Activated CD8-positive, alpha-beta memory T cell treated with anti-CD3 and anti-CD28 coated beads, Interleukin-2, amount 10 ng/mL, durations not matched to agents 7 days and 5 days (primary cell): Measurements from ENCODE around the gene EFCAB8. TPM values are rescaled to one million over a fixed set of nuclear protein-coding genes. Genes with fewer than 3 reads are reported as not detected.

Source experiments
- ATAC-seq: fragments of 150-1000 bp; cut with Tn5 transposase; one replicate; pipeline ENCODE4 v1.10.0; 2021; ENCODE audit warnings: moderate library complexity
- CTCF ChIA-PET: fragments of 350-600 bp; sonication (Branson Sonifier 250); formaldehyde crosslinking; loops from one replicate; lab custom pipeline; 2021; ENCODE audit warnings: antibody characterized with exemption; lab: Charles Lee
- DNase-seq: peaks from one replicate; pipeline ENCODE4 v3.0.0-alpha.2; 2020
- H3K27ac Mint-ChIP-seq: one replicate; pipeline ENCODE4 v1.8.0; 2021; ENCODE audit warnings: mild to moderate bottlenecking, mixed read lengths
- H3K27me3 Mint-ChIP-seq: one replicate; pipeline ENCODE4 v1.8.0; 2021; ENCODE audit warnings: mixed read lengths
- H3K36me3 Mint-ChIP-seq: one replicate; pipeline ENCODE4 v1.8.0; 2021; ENCODE audit warnings: mild to moderate bottlenecking, mixed read lengths
- H3K4me1 Mint-ChIP-seq: one replicate; pipeline ENCODE4 v1.8.0; 2021; ENCODE audit warnings: mixed read lengths
- H3K4me3 Mint-ChIP-seq: one replicate; pipeline ENCODE4 v1.8.0; 2021; ENCODE audit warnings: mild to moderate bottlenecking, moderate library complexity, mixed read lengths
- H3K9me3 Mint-ChIP-seq: one replicate; pipeline ENCODE4 v1.8.0; 2022; ENCODE audit warnings: low read depth, mixed read lengths
- total RNA-seq, 2 experiments: library from RNA; stranded (reverse); gene quantifications; one replicate each; pipeline ENCODE4 v1.2.3, GENCODE V29; 2021

The EFCAB8 gene
- total RNA-seq, 2 experiments from 2014 or later, result 0.30 to 1.1 TPM

DNA sequence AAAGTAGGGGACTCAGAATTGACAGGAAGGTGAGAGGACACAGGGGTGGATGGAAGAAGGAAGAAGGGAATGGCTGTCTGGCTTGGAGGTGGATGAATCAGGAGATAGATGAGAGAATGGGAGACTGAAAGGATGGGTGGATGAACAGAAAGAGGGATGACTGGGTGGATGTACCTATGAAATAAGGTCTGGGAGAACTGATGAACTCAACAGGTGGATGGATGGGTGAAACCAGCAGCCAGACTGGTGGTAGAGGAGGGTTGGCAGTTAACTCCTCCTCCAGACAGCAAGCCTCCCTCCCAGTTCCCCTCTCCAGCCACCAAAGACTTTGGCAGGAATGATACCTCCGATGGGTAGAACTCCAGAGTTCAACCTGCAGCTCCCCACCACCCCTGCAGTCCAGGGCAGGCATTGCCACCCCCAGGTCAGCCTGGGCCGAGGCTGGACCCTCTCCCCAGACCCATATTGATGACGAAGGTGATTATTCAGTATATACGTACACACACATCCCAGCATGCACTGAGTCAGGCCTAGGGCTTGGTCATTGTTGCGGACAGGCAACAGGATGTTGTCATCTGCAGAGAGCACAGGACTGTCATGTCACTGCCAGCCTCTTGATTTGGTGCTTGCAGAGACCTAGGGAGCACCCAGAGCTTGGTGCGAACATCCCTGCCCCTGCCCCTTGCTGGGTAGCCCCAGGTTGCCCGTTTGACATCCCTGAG is 143.5 kb downstream of the EFCAB8 start:
- ATAC-seq (no peak), DNase-seq (no peak)
- Mint-ChIP-seq H3K4me1 (peaks cover 6% of the 10 kb centered on the region), H3K27ac (no peak overlapping the region), H3K27me3 (no peaks in the 10 kb centered on the region), H3K4me3 (no peak overlapping the region), H3K9me3 (no peaks in the 10 kb centered on the region), H3K36me3 (no peaks in the 10 kb centered on the region)
- CTCF ChIA-PET, result interaction anchor here (3.1 kb wide), 1 partner anchor 100 kb away, joined by 32 read pairs; no protein-coding TSS in a partner anchor

DNA sequence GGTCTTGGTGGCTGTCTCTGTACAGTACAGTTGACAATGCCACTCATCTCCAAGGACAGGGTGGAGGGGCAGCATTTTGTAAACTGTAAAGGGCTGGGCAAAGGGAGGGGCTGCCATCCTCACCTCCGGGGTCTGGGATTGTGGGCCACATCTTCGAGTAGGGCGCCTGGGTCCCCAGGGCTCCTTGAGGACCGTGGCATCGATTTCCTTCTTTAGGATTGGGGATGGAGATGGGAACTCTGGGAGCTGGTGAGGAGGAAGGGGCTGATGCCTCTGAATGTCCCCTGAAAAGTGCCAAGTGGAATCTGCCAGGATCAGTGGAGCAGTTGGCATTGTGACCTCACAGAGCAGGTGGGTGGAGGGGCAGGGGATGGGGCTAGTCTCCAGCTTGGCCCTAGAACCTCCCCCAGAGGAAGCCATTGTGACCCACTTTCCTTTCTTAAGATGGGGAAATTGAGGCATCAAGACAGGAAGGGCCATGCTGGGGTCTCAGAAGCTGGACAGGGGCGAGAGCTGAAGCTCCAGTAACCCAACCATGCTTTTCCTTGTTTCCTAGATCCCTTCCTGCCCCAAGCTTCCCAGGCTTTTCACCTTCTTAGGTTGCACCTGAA is 145.5 kb downstream of the EFCAB8 start, which contains the start of gene SUN5:
SUN5 (minus strand) TSS at position 293 of the 611 bp plus-strand sequence; CDS start at position 200, 93 bp downstream.
- ATAC-seq (no peak), DNase-seq (no peak)
- Mint-ChIP-seq H3K36me3 (no peaks in the 10 kb centered on the region), H3K27me3 (no peaks in the 10 kb centered on the region), H3K4me1 (peaks cover 3% of the 10 kb centered on the region), H3K27ac (no peak within 1 kb of the TSS), H3K4me3 (no peak within 1 kb of the TSS), H3K9me3 (no peaks in the 10 kb centered on the region)
- CTCF ChIA-PET, result interaction anchor here (0.9 to 3.2 kb wide), 16 partner anchors 8 to 108 kb away, joined by 3 to 32 read pairs (median 4); no protein-coding TSS in a partner anchor

DNA sequence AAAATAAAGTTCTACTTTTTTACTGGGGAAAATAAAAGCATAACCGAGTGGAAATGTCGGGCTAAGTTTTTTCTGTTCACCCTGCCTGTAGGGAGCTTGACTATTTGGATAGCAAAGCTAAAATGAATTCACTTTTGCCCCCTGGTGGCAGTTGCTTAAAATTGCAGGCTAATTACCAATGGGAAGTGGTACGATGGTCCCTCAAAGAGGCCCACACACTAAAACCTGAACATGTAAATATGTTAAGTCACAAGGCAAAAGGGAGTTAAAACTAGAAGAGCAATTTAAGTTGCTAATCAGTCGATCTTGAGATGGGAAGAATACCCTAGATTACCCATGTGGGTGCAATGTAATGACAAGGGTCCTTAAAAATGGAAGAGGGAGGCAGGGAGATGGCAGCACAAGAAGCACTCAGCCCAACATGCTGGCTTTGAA is 146.4 kb downstream of the EFCAB8 start:
- Mint-ChIP-seq H3K4me3 (no peak overlapping the region), H3K27me3 (no peaks in the 10 kb centered on the region), H3K27ac (no peak overlapping the region), H3K4me1 (peaks cover 3% of the 10 kb centered on the region), H3K9me3 (no peaks in the 10 kb centered on the region), H3K36me3 (no peaks in the 10 kb centered on the region)
- CTCF ChIA-PET, result interaction anchor here (1.0 to 3.2 kb wide), 14 partner anchors 9 to 109 kb away, joined by 3 to 32 read pairs (median 4); no protein-coding TSS in a partner anchor
- DNase-seq (no peak), ATAC-seq (no peak)

- H3K27me3 Mint-ChIP-seq, result no peaks in the 10 kb centered on the region
- no peaks in the 10 kb centered on the region for H3K36me3 Mint-ChIP-seq
- peaks cover 3% of the 10 kb centered on the region for H3K4me1 Mint-ChIP-seq
- CTCF ChIA-PET, result interaction anchor here (1.4 to 3.2 kb wide), 4 partner anchors 39 to 110 kb away, joined by 4 to 25 read pairs (median 4); no protein-coding TSS in a partner anchor
- no peak overlapping the region for H3K4me3 Mint-ChIP-seq
- no peak overlapping the region for H3K27ac Mint-ChIP-seq
- DNase-seq (no peak), ATAC-seq (no peak)
- no peaks in the 10 kb centered on the region for H3K9me3 Mint-ChIP-seq
These were observed 147.4 kb downstream of the EFCAB8 start for GRCh38 chr20:33005908-33006775.

DNA sequence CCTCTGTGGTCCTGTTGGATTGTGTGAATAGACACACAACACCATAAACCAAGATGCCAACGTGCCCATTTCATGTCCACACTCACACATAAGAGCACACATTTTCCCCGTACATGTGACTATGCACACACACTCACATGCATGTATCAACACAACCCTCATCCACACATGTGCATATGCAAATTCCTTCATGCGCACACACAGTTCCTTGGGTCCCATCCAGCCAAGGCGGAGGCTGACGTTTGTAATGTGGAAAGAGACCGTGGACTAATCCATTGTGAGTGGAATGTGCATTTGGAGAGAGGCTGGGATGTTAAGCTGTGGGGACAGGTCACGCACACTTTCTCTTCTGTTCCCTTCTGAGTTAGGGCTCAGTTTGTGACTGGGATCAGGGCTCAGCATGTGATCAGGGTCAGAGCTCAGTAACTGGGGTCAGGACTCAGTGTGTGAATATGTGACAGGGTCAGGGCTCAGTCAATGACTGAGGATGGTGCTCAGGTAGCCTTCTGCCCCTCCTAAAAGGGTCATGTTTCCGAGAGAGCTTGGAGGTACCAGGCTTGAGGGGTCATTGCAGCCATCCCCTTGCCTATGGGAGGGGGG is 148.2 kb downstream of the EFCAB8 start:
- DNase-seq (no peak), ATAC-seq (no peak)
- Mint-ChIP-seq H3K27ac (no peak overlapping the region), H3K9me3 (no peaks in the 10 kb centered on the region), H3K4me3 (no peak overlapping the region), H3K4me1 (peaks cover 3% of the 10 kb centered on the region), H3K27me3 (no peaks in the 10 kb centered on the region), H3K36me3 (no peaks in the 10 kb centered on the region)
- CTCF ChIA-PET, result interaction anchor here (0.8 kb wide), 1 partner anchor 10 kb away, joined by 3 read pairs; no protein-coding TSS in a partner anchor

GRCh38 chr20:33007376-33008335 is 148.9 kb downstream of the EFCAB8 start, which contains the start of gene BPIFB2:
TSS of gene BPIFB2 (plus strand) at chr20:33007704. CDS start at chr20:33008575, 871 bp downstream.
- DNase-seq (no peak), ATAC-seq (no peak)
- Mint-ChIP-seq H3K4me3 (no peak within 1 kb of the TSS), H3K9me3 (no peaks in the 10 kb centered on the region), H3K27me3 (no peaks in the 10 kb centered on the region), H3K27ac (no peak within 1 kb of the TSS), H3K36me3 (no peaks in the 10 kb centered on the region), H3K4me1 (peaks cover 3% of the 10 kb centered on the region)
- CTCF ChIA-PET, result interaction anchor here (0.8 kb wide), 1 partner anchor 9 kb away, joined by 3 read pairs; no protein-coding TSS in a partner anchor

DNA sequence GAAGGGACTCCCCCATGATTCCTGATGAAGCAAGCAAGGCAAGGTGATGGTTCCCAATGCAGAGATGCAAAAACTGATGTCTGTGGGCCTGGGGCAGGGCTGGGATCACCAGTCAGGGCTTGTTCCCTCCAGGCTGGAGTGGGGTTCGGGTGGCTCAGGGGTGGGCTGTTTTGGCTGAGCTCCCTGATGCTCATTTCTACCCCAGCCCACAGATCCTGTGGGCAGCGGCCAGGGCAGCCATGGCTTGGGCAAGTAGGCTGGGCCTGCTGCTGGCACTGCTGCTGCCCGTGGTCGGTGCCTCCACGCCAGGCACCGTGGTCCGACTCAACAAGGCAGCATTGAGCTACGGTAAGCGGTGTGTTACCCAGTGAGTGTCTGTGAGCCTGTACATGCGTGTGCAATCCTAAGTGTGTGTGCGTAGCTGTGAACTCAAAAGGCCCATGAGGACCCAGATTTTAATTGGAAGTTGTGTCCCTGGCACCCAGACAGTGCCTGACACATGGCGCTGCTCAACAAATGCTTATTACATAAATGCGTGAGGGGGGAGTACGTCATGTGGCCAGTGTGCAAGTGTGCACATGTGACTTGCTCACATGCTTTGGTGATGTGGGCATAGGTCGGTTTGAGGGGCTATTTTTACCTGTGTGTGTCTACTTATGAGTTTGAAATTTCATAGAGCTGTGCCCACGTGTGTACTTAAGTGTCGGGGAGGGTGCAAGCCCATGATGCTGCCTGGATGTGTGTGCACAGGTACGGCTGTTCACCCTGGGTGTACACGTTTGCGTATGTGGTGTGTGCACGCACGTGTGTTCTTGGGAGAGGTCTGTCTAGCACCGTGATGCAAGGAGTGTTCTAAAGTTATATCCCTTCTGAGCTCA is 149.9 kb downstream of the EFCAB8 start:
- no peak for DNase-seq
- Mint-ChIP-seq H3K27ac (no peak overlapping the region), H3K4me1 (peaks cover 3% of the 10 kb centered on the region)

DNA sequence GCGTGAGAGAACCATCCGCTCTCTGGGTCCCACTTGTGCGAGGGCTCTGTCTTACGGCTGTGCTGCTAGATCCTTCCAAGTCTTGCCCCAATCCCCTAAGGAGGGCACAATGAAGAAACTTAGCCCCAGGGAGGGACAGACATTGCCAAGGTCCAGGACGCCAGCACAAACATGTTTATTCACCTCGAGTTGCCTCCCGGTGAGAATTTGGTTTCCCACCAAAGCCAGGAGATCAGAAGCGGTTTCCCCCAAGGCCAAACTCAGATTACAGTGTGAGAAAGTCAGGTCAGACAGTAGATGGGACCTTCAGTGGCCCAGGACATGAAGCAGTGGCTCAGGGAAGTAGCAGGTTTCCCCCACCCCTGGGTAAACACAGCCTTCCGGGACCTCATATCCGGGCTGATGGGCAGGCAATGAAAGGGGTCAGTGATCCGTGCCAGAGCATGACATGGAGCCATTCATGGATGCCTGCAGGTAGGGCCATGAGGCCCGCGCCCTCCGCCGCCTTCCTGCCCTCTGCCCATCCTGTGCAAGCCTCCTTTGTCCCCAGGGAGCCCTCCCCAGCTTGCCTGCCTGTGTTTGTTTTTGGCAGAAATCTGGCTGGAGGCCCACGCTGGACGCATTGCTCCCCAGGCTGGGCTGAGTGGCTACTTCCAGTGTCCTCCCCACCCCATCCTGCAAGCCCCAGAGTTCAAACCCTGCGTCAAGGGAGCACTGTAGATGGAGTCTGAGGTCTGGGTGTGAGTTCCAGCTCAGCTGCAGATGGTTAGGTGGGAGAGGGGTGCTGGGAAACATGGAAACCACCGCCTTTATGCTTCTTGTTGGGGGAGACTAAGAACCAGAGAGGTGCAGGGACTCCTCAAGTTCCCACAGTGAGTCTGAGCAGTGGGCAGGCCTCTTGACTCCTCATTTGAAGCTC is 150.8 kb downstream of the EFCAB8 start:
- DNase-seq (no peak), ATAC-seq (no peak)
- H3K4me3 Mint-ChIP-seq, result no peak overlapping the region
- H3K4me1 Mint-ChIP-seq, result peaks cover 3% of the 10 kb centered on the region
- no peak overlapping the region for H3K27ac Mint-ChIP-seq
- H3K9me3 Mint-ChIP-seq, result no peaks in the 10 kb centered on the region
- CTCF ChIA-PET, result interaction anchor here (1.1 kb wide), 1 partner anchor 107 kb away, joined by 3 read pairs; no protein-coding TSS in a partner anchor
- no peaks in the 10 kb centered on the region for H3K27me3 Mint-ChIP-seq
- H3K36me3 Mint-ChIP-seq, result no peaks in the 10 kb centered on the region

More for the DNA sequence above, 149.9 kb downstream of the EFCAB8 start:
- CTCF ChIA-PET, result interaction anchor here (1.1 kb wide), 1 partner anchor 106 kb away, joined by 3 read pairs; no protein-coding TSS in a partner anchor
- no peaks in the 10 kb centered on the region for H3K36me3 Mint-ChIP-seq
- H3K4me3 Mint-ChIP-seq, result no peak overlapping the region
- no peaks in the 10 kb centered on the region for H3K27me3 Mint-ChIP-seq
- no peaks in the 10 kb centered on the region for H3K9me3 Mint-ChIP-seq
- ATAC-seq, result no peak

GRCh38 chr20:33010133-33010504 is 151.4 kb downstream of the EFCAB8 start:
- CTCF ChIA-PET, result no interaction called here
- ATAC-seq, result no peak
- Mint-ChIP-seq H3K27me3 (no peaks in the 10 kb centered on the region), H3K4me1 (peaks cover 3% of the 10 kb centered on the region), H3K4me3 (no peak overlapping the region), H3K9me3 (no peaks in the 10 kb centered on the region), H3K36me3 (no peaks in the 10 kb centered on the region), H3K27ac (no peak overlapping the region)
- no peak for DNase-seq

- Mint-ChIP-seq H3K27me3 (no peaks in the 10 kb centered on the region), H3K4me1 (no peaks in the 10 kb centered on the region), H3K4me3 (no peak overlapping the region), H3K27ac (no peak overlapping the region), H3K9me3 (no peaks in the 10 kb centered on the region), H3K36me3 (no peaks in the 10 kb centered on the region)
- ATAC-seq (no peak), DNase-seq (no peak)
- CTCF ChIA-PET, result no interaction called here
These were observed 152.1 kb downstream of the EFCAB8 start for GRCh38 chr20:33010674-33011449.
